GM12891 (cell line): ENCODE measurements around the gene SECISBP2.

ENCODE experiments used
- POLR2A ChIP-seq: IDR thresholded peaks from 2 replicates; pipeline ENCODE4 v1.6.1; 2011; ENCODE audit warnings: low read depth, low read length, control low read depth
- POLR2AphosphoS5 ChIP-seq: IDR thresholded peaks from 2 replicates; pipeline ENCODE4 v1.6.1; 2011; ENCODE audit warnings: low read depth, low read length, control low read depth
- POU2F2 ChIP-seq: IDR thresholded peaks from 2 replicates; pipeline ENCODE4 v1.6.1; 2011; ENCODE audit warnings: low read depth, mild to moderate bottlenecking, control low read depth, low read length, moderate library complexity
- SPI1 ChIP-seq: IDR thresholded peaks from 2 replicates; pipeline ENCODE4 v1.6.1; 2011; ENCODE audit warnings: low read depth, low read length, control low read depth
- TAF1 ChIP-seq: IDR thresholded peaks from 2 replicates; pipeline ENCODE4 v1.6.1; 2011; ENCODE audit warnings: low read depth, low read length, control low read depth

GRCh38 chr9:89370593-89370992 lies 52.3 kb downstream of the SECISBP2 start:
- TF ChIP-seq POLR2A (no peak), POLR2AphosphoS5 (no peak; the same call in 1 of the 2 replicates), TAF1 (no peak), SPI1 (no peak), POU2F2 (no peak)
